ENCODE data around the gene IER2. TPM values are rescaled to one million over a fixed set of nuclear protein-coding genes. Genes with fewer than 3 reads are reported as not detected.
A peak's percentile ranks its signal among the peaks of the same experiment; 100 is the strongest.

The IER2 gene
- total and polyA plus RNA-seq, 9 of the 15 experiments (the other 6 are each of a cell fraction or from before 2014, with no cell fraction given): 4.5 to 205 (median 23.7) TPM

DNA sequence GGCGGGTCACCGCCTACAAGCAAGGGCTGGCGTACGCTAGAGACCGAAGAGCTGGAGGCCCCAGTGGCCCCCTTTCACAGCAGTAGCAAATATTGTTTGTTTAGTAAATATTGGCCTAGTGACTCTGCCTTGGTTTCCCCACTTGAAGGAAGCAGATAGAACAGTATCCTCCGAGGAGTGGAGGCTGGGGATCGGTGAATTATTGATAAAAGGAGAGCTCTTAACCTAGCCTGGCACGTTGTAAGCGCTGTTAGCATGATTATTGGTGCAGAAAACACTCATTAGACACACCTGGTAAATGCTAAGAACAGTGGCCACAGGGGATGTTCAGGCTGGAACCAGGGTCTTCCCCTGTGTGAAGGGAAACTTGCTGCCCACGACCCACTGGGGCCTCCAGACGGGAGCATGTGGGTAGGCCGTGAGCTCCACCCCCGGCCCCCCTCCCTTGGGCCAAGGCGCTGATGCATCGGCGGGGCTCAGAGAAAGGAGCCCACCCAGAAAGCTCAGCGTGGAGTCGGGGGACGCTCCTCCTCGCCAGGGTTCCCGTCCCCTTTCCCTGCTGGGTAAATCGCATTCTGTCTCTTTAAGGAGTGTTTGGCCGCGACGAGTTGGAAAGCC is 2.3 kb downstream of the IER2 start (continued):
- TF ChIP-seq DLX4 (CRISPR knock-in tag; IDR thresholded peaks at IDR 0.05): 0 out of 2 replicates have a peak, but pooled peaks have one; percentile 52
- 0 out of 4 replicates have a peak, but pooled peaks of 1 of the 2 experiments have one; percentile 1 for TF ChIP-seq SIN3A (IDR thresholded peaks at IDR 0.05; ENCODE audit: borderline replicate concordance in 2 of 2, control insufficient read depth in 1 of 2, low read depth in 2 of 2, low read length in 2 of 2)
- TF ChIP-seq ZBTB7A (IDR thresholded peaks at IDR 0.05; ENCODE audit: borderline replicate concordance, control insufficient read depth, low read depth, low read length): peak; percentile 77
- 0 out of 2 replicates have a peak, but pooled peaks have one; percentile 8 for TF ChIP-seq FOSL1 (tag; conservative IDR thresholded peaks at IDR 0.05)
- peak; percentile 88; the same call in 1 of the 2 replicates for TF ChIP-seq NFRKB (IDR thresholded peaks at IDR 0.05; ENCODE audit: low read depth)
- TF ChIP-seq ZNF324 (CRISPR knock-in tag; IDR thresholded peaks at IDR 0.05): 0 out of 2 replicates have a peak, but pooled peaks have one; percentile 8
- no peak for TF ChIP-seq TAF9B (IDR thresholded peaks at IDR 0.05; ENCODE audit: partially characterized antibody)
- TF ChIP-seq ETV1 (tag; conservative IDR thresholded peaks at IDR 0.05; ENCODE audit: low read depth): peak; percentile 63; the same call in 1 of the 2 replicates
- no peak for TF ChIP-seq SMAD2 (IDR thresholded peaks at IDR 0.05; ENCODE audit: low read depth, low read length)
- peak; percentile 69; the same call in 1 of the 2 replicates for TF ChIP-seq CAMTA2 (CRISPR knock-in tag; conservative IDR thresholded peaks at IDR 0.05)
